Measurements from ENCODE around the gene AIF1.

The AIF1 gene

DNA sequence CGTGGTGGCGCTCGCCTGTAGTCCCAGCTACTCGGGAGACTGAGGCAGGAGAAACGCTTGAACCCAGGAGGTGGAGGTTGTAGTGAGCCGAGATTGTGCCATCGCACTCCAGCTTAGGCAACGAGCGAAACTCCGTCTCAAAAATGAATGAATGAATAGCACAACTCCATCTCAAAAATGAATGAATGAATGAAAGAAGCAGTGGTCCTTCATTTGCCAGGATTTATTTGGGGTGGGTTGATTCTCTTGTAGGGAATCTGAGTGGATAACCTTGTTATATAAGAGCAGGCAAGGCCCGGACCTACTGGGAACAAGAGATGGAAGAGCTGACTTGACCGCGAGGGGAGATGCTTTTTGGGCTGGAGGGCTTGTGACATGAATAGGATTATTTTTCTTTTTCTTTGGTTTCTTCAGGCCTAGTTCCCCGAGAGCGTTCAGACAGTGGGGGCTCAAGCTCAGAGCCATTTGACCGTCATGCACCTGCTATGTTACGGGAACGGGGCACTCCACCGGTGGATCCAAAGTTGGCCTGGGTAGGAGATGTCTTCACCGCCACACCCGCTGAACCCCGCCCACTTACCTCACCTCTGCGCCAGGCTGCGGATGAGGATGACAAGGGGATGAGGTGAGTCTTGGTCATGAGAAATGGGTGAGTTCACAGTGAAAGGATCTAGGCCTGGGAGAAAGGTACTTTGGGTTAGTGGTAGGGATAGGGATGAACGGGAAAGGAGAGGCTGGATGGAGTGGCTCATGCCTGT is 15.3 kb downstream of the AIF1 start:
- TF ChIP-seq, protein P1, sequence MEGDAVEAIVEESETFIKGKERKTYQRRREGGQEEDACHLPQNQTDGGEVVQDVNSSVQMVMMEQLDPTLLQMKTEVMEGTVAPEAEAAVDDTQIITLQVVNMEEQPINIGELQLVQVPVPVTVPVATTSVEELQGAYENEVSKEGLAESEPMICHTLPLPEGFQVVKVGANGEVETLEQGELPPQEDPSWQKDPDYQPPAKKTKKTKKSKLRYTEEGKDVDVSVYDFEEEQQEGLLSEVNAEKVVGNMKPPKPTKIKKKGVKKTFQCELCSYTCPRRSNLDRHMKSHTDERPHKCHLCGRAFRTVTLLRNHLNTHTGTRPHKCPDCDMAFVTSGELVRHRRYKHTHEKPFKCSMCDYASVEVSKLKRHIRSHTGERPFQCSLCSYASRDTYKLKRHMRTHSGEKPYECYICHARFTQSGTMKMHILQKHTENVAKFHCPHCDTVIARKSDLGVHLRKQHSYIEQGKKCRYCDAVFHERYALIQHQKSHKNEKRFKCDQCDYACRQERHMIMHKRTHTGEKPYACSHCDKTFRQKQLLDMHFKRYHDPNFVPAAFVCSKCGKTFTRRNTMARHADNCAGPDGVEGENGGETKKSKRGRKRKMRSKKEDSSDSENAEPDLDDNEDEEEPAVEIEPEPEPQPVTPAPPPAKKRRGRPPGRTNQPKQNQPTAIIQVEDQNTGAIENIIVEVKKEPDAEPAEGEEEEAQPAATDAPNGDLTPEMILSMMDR (IDR thresholded peaks at IDR 0.05), result no peak

DNA sequence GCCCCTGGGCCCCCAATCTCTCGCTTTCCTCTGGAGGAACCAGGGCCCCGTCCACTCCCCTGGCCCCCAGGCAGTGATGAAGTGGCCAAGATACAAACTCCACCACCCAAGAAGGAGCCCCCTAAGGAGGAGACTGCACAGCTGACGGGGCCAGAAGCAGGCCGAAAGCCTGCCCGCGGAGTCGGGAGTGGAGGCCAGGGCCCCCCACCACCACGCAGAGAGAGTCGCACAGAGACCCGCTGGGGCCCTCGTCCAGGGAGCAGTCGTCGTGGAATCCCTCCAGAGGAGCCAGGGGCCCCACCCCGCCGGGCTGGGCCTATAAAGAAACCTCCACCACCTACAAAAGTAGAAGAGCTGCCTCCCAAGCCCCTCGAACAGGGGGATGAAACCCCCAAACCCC is 16.2 kb downstream of the AIF1 start:
- TF ChIP-seq, protein P1 (IDR thresholded peaks at IDR 0.05), result no peak

DNA sequence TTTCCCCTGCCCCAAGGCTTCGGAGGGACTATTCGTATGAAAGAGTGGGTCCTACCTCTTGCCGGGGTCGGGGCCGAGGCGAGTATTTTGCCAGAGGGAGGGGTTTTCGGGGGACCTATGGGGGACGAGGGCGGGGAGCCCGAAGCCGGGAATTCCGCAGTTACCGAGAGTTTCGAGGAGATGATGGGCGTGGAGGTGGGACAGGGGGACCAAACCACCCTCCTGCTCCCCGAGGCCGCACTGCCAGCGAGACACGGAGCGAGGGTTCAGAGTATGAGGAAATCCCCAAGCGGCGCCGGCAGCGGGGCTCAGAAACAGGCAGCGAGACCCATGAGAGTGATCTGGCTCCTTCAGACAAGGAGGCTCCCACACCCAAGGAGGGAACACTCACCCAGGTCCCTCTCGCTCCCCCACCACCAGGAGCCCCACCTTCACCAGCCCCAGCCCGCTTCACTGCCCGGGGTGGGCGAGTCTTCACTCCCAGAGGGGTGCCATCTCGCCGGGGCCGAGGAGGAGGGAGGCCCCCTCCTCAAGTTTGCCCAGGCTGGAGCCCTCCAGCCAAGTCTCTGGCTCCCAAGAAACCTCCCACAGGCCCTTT is 16.7 kb downstream of the AIF1 start:
- TF ChIP-seq, protein P1 (IDR thresholded peaks at IDR 0.05), result no peak

DNA sequence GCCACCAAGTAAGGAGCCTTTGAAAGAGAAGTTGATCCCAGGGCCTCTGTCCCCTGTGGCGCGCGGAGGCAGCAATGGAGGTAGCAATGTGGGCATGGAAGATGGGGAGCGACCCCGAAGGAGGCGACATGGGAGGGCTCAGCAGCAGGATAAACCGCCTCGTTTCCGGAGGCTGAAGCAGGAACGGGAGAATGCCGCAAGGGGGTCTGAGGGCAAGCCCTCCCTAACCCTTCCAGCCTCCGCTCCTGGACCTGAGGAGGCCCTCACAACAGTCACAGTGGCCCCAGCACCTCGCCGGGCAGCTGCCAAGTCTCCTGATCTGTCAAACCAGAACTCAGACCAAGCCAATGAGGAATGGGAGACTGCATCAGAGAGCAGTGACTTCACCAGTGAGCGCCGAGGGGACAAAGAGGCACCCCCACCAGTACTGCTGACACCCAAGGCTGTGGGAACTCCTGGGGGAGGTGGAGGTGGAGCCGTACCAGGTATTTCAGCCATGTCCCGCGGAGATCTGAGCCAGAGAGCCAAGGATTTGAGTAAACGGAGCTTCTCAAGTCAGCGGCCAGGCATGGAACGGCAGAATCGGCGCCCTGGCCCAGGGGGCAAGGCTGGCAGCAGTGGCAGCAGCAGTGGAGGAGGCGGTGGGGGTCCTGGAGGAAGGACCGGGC is 17.4 kb downstream of the AIF1 start:
- TF ChIP-seq, protein P1 (IDR thresholded peaks at IDR 0.05), result no peak

DNA sequence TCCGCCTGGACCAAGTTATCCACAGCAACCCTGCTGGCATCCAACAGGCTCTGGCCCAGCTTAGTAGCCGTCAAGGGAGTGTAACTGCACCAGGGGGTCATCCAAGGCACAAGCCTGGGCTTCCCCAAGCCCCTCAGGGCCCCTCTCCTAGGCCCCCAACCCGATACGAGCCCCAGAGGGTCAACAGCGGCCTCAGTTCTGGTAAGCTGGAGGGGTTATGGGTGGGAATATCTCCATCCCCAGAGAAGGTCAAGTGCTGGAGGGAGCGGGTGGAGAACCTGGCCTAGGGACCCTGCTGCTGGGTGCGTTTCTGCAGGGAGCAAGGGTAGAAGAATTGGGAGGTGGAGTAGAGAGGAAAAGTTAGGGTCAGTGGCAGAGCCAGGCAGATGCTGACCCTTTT is 18.4 kb downstream of the AIF1 start:
- TF ChIP-seq, protein P1 (IDR thresholded peaks at IDR 0.05), result no peak

DNA sequence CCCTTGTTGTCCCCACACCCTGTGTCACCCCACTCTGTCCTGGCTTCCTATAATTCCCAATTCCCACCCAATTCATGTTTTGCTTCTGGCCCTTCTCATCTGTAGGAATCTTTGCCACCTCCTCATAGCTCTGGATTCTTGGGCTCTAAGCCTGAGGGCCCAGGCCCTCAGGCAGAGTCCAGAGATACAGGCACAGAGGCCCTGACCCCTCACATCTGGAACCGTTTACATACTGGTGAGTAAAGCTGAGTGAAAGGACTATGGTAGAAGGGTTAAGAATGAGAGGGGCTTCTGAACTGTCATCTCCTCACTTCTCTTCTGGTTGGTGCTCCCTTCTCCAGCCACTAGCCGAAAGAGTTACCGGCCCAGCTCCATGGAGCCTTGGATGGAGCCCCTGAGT is 19.1 kb downstream of the AIF1 start:
- TF ChIP-seq, protein P1 (IDR thresholded peaks at IDR 0.05), result no peak

DNA sequence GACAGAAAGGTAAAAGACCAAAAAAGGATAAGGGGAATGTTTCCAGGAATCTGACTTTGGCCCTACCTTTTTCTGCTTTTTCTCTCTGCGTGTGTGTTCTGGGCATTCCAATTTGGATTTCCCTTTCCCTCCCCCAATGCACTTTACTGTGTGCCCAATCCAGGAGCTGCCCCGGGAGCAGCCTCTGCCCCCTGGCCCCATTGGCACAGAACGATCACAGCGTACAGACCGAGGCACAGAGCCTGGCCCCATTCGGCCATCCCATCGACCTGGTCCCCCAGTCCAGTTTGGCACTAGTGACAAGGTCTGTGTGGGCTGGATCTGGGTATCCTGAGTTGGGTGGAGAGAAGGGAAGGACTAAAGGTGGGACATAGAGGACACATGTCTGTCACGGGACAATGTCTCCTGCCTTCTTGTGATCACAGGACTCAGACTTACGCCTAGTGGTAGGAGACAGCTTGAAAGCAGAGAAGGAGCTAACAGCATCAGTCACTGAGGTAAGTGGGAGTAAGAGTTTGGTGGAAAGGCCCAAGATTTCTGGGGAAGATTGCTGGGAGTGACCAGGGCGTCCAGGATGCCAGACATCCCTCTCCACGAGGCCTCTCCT is 20.0 kb downstream of the AIF1 start:
- TF ChIP-seq, protein P1 (IDR thresholded peaks at IDR 0.05), result no peak
